Sigmoid colon (tissue), 7 donors: ENCODE results near the gene FATE1. TPM values are rescaled to one million over a fixed set of nuclear protein-coding genes. Genes with fewer than 3 reads are reported as not detected.
A peak's percentile ranks its signal among the peaks of the same experiment; 100 is the strongest.

Experiments used
- DNase-seq: peaks from one replicate; pipeline ENCODE4 v3.0.0-alpha.2; 2019
- H3K27ac ChIP-seq, 4 donors: fragments of 200-600 bp; sonication (generic); one replicate each; pipeline ENCODE4 v1.5.1; 2016 to 2019; ENCODE audit warnings: mild to moderate bottlenecking in 1 of 4
- H3K27me3 ChIP-seq, 3 donors: fragments of 200-600 bp; sonication (generic); one replicate each; pipeline ENCODE4 v1.5.1; 2019; ENCODE audit warnings: mild to moderate bottlenecking in 1 of 3
- H3K36me3 ChIP-seq, 4 donors: fragments of 200-600 bp; sonication (generic); one replicate each; pipeline ENCODE4 v1.5.1; 2016 to 2019
- H3K4me1 ChIP-seq, 4 donors: fragments of 200-600 bp; sonication (generic); one replicate each; pipeline ENCODE4 v1.5.1; 2017 to 2019
- H3K4me3 ChIP-seq, 4 donors: fragments of 200-600 bp; sonication (generic); one replicate each; pipeline ENCODE4 v1.5.1; 2017 to 2019; ENCODE audit warnings: mild to moderate bottlenecking in 2 of 4, moderate library complexity in 1 of 4
- H3K9me3 ChIP-seq, 4 donors: fragments of 200-600 bp in 3 of 4; sonication (generic) in 3 of 4; one replicate each; pipeline versions ENCODE4 v1.5.1 to v1.6.1; 2013 to 2019
- EP300 ChIP-seq, 4 donors: sonication (generic); formaldehyde crosslinking; IDR thresholded peaks; one replicate each; pipeline ENCODE4 v1.6.1; 2017; ENCODE audit warnings: antibody characterized with exemption in 4 of 4
- POLR2A ChIP-seq, 2 donors: fragments of 450-650 bp; IDR thresholded peaks; one replicate each; pipeline ENCODE4 v1.6.1; 2016; ENCODE audit warnings: antibody characterized with exemption in 2 of 2, mild to moderate bottlenecking in 2 of 2, moderate library complexity in 2 of 2
- POLR2AphosphoS5 ChIP-seq, 4 donors: sonication (generic); formaldehyde crosslinking; IDR thresholded peaks; one replicate each; pipeline ENCODE4 v1.6.1; 2017; ENCODE audit warnings: antibody characterized with exemption in 4 of 4
- WGBS, 2 donors: extraction: QIAGEN DNeasy Blood & Tissue Kit; methylation state at CpG; one replicate each; pipeline ENCODE4 v1.1.7; 2013; 5-methylcytosine and 5-hydroxymethylcytosine counted together
- intact Hi-C: fragments of 100-400 bp; cut with DNase I; formaldehyde crosslinking; loops from one replicate; pipeline ENCODE4 v1.15.1; 2023
- polyA plus RNA-seq, 3 donors: library from polyadenylated mRNA; stranded (reverse); fragments of 200-250 nt; gene quantifications; one replicate each; pipeline ENCODE4 v1.2.3, GENCODE V29; 2013
- total RNA-seq, 4 donors: library from RNA; depleted of rRNA; stranded (reverse); fragments of >200 nt; gene quantifications; one replicate each; pipeline ENCODE4 v1.1.0, GENCODE V29; 2016
- TF ChIP-seq, protein P1 (sequence below), 4 experiments: fragments of 450-650 bp in 3 of 4; fragments of 200-600 bp in 1 of 4; IDR thresholded peaks; one replicate each; pipeline ENCODE4 v1.5.1; 2016 to 2019; ENCODE audit warnings: antibody characterized with exemption in 4 of 4, mild to moderate bottlenecking in 3 of 4, moderate library complexity in 2 of 4
- donor health status: healthy with polysubstance abuse.
- donor health status: Bipolar disorder and iron deficiency.
- donor health status: healthy.

The FATE1 gene
- total and polyA plus RNA-seq, 7 donors = 0.06 TPM; not detected in 6

DNA sequence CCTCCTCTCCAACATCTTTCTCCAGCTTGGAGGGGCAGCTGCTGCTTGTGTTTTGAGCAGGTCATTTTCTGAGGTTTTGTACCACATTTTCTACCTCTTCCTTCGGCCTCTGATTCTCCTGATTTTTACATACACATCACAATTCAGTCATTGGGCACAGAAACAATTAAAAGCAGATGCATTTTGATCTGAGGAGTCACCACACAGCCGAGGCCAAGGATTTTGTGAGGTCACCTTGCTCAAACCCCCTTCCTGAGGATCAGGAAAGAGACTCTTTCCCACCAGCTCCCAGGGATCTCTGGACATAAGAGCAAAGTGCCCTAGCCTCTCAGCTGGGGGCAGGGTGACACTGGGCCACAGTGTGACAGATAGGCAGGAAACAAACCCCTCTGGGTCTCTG lies 5.4 kb upstream of the FATE1 start:
- 80 to 82% methylated on average over 2 of the region's 2 CpGs for WGBS, 2 donors
- Histone ChIP-seq H3K9me3 (no peaks in the 10 kb centered on the region), H3K27me3 (no peaks in the 10 kb centered on the region), H3K27ac (no peak overlapping the region), H3K4me1 (no peaks in the 10 kb centered on the region), H3K36me3 (no peaks in the 10 kb centered on the region), H3K4me3 (no peak overlapping the region)
- intact Hi-C loops = no loop called here
- TF ChIP-seq POLR2A (IDR thresholded peaks at IDR 0.05) (no peak), POLR2AphosphoS5 (IDR thresholded peaks at IDR 0.05) (no peak), EP300 (IDR thresholded peaks at IDR 0.05) (no peak)
- TF ChIP-seq, protein P1, sequence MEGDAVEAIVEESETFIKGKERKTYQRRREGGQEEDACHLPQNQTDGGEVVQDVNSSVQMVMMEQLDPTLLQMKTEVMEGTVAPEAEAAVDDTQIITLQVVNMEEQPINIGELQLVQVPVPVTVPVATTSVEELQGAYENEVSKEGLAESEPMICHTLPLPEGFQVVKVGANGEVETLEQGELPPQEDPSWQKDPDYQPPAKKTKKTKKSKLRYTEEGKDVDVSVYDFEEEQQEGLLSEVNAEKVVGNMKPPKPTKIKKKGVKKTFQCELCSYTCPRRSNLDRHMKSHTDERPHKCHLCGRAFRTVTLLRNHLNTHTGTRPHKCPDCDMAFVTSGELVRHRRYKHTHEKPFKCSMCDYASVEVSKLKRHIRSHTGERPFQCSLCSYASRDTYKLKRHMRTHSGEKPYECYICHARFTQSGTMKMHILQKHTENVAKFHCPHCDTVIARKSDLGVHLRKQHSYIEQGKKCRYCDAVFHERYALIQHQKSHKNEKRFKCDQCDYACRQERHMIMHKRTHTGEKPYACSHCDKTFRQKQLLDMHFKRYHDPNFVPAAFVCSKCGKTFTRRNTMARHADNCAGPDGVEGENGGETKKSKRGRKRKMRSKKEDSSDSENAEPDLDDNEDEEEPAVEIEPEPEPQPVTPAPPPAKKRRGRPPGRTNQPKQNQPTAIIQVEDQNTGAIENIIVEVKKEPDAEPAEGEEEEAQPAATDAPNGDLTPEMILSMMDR (IDR thresholded peaks at IDR 0.05) = no peak
- no peak for DNase-seq

DNA sequence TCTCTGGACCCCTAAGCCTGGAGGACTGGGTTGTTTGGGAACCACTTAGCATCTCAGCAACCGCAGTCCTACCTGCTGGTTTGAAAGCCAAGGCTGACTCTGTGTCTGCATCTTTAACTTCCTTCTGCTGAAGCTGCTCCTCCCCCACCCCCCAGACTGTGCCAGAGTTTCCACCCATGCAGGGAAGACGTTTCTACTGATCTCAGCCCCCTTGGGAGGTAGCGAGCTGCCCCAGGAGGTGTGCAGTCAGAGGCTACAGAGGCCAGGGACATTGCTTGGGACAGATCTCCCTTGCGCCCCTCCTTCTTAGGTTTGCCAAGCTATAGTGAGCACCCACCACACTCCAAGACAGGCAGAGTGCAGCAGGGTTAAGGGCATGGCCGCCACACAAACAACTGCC lies 4.7 kb upstream of the FATE1 start:
- no peak for TF ChIP-seq EP300 (IDR thresholded peaks at IDR 0.05)
- no peak for TF ChIP-seq POLR2A (IDR thresholded peaks at IDR 0.05)
- Histone ChIP-seq H3K27ac (no peak overlapping the region), H3K4me3 (no peak overlapping the region), H3K4me1 (no peaks in the 10 kb centered on the region), H3K27me3 (no peaks in the 10 kb centered on the region), H3K9me3 (no peaks in the 10 kb centered on the region), H3K36me3 (no peaks in the 10 kb centered on the region)
- no peak for DNase-seq
- 64 to 74% methylated on average over 5 of the region's 5 CpGs for WGBS, 2 donors
- intact Hi-C loops = no loop called here

- H3K4me3 ChIP-seq = no peak overlapping the region
- no peaks in the 10 kb centered on the region for H3K27me3 ChIP-seq
- H3K9me3 ChIP-seq = no peaks in the 10 kb centered on the region
- WGBS, 2 donors = 2 to 19% methylated on average over 2 of the region's 2 CpGs
- TF ChIP-seq POLR2A (IDR thresholded peaks at IDR 0.05) (no peak), EP300 (IDR thresholded peaks at IDR 0.05) (no peak)
- H3K4me1 ChIP-seq = no peaks in the 10 kb centered on the region
- no peak overlapping the region for H3K27ac ChIP-seq
- DNase-seq = no peak
- H3K36me3 ChIP-seq = no peaks in the 10 kb centered on the region
- intact Hi-C loops = no loop called here
Measured at GRCh38 chrX:151711787-151712186, 4.0 kb upstream of the FATE1 start.

GRCh38 chrX:151712253-151712652 lies 3.6 kb upstream of the FATE1 start:
- no peaks in the 10 kb centered on the region for H3K27me3 ChIP-seq
- no peak overlapping the region for H3K27ac ChIP-seq
- H3K4me1 ChIP-seq = no peaks in the 10 kb centered on the region
- TF ChIP-seq, protein P1 (IDR thresholded peaks at IDR 0.05) = no peak
- TF ChIP-seq EP300 (IDR thresholded peaks at IDR 0.05) (no peak), POLR2A (IDR thresholded peaks at IDR 0.05) (no peak), POLR2AphosphoS5 (IDR thresholded peaks at IDR 0.05) (no peak)
- H3K9me3 ChIP-seq = no peaks in the 10 kb centered on the region
- intact Hi-C loops = no loop called here
- WGBS, 2 donors = 60 to 68% methylated on average over 3 of the region's 3 CpGs
- H3K36me3 ChIP-seq = no peaks in the 10 kb centered on the region
- DNase-seq = no peak
- no peak overlapping the region for H3K4me3 ChIP-seq

- Histone ChIP-seq H3K27ac (no peak overlapping the region), H3K4me1 (no peaks in the 10 kb centered on the region), H3K9me3 (no peaks in the 10 kb centered on the region), H3K4me3 (no peak overlapping the region), H3K36me3 (no peaks in the 10 kb centered on the region), H3K27me3 (no peaks in the 10 kb centered on the region)
- 55 to 64% methylated on average over 3 of the region's 3 CpGs for WGBS, 2 donors
- DNase-seq = no peak
- TF ChIP-seq, protein P1 (IDR thresholded peaks at IDR 0.05) = peak in 1 of 4 experiments; percentile 11
- no peak for TF ChIP-seq EP300 (IDR thresholded peaks at IDR 0.05)
- intact Hi-C loops = no loop called here
Measured at GRCh38 chrX:151713849-151714248, 2.0 kb upstream of the FATE1 start.

GRCh38 chrX:151714362-151714761 lies 1.5 kb upstream of the FATE1 start:
- intact Hi-C loops = no loop called here
- TF ChIP-seq POLR2A (IDR thresholded peaks at IDR 0.05) (no peak), EP300 (IDR thresholded peaks at IDR 0.05) (no peak), POLR2AphosphoS5 (IDR thresholded peaks at IDR 0.05) (no peak)
- TF ChIP-seq, protein P1 (IDR thresholded peaks at IDR 0.05) = no peak
- H3K9me3 ChIP-seq = no peaks in the 10 kb centered on the region
- H3K27me3 ChIP-seq = no peaks in the 10 kb centered on the region
- no peaks in the 10 kb centered on the region for H3K36me3 ChIP-seq
- H3K27ac ChIP-seq = no peak overlapping the region
- DNase-seq = no peak
- H3K4me3 ChIP-seq = no peak overlapping the region
- H3K4me1 ChIP-seq = no peaks in the 10 kb centered on the region
- WGBS, 2 donors = 73 to 82% methylated on average over 5 of the region's 5 CpGs
